Ovary (tissue), 9 donors: ENCODE results near the gene AHCY. TPM values are rescaled to one million over a fixed set of nuclear protein-coding genes. Genes with fewer than 3 reads are reported as not detected.

ENCODE experiments used
- DNase-seq, 5 donors: peaks; one replicate each; pipeline ENCODE4 v3.0.0-alpha.2; 2019 to 2020
- H3K27ac ChIP-seq, 2 donors: fragments of 200-600 bp; one replicate each; pipeline versions ENCODE4 v1.5.1 to v1.8.0; 2019 to 2022
- H3K27me3 ChIP-seq: fragments of 200-600 bp; one replicate; pipeline ENCODE4 v1.8.0; 2022
- H3K36me3 ChIP-seq: fragments of 200-600 bp; sonication (generic); one replicate; pipeline ENCODE4 v1.5.1; 2019
- H3K4me1 ChIP-seq: one replicate; pipeline ENCODE4 v1.8.1; 2013; ENCODE audit warnings: mild to moderate bottlenecking, moderate library complexity; ENCODE audit not compliant: insufficient read depth
- H3K4me3 ChIP-seq: fragments of 200-600 bp; sonication (generic); one replicate; pipeline ENCODE4 v1.5.1; 2017
- H3K9me3 ChIP-seq, 2 donors: fragments of 200-600 bp in 1 of 2; sonication (generic) in 1 of 2; one replicate each; pipeline versions ENCODE4 v1.5.1 to v1.8.1; 2013 to 2019; ENCODE audit warnings: mild to moderate bottlenecking in 1 of 2, moderate library complexity in 1 of 2
- CTCF ChIP-seq, 3 donors: fragments of 450-650 bp in 2 of 3; fragments of 200-600 bp in 1 of 3; IDR thresholded peaks; one replicate each; pipeline versions ENCODE4 v1.5.1 to v1.8.0; 2016 to 2022; ENCODE audit warnings: antibody characterized with exemption in 3 of 3, mild to moderate bottlenecking in 1 of 3
- EP300 ChIP-seq: sonication (generic); formaldehyde crosslinking; IDR thresholded peaks from one replicate; pipeline ENCODE4 v1.6.1; 2017; ENCODE audit warnings: antibody characterized with exemption
- POLR2A ChIP-seq: fragments of 450-650 bp; IDR thresholded peaks from one replicate; pipeline ENCODE4 v1.6.1; 2017; ENCODE audit warnings: antibody characterized with exemption, mild to moderate bottlenecking, moderate library complexity
- WGBS, 3 donors: extraction: QIAGEN DNeasy Blood & Tissue Kit in 1 of 3; methylation state at CpG; one replicate each; pipeline versions ENCODE4 v1.1.5 to v1.1.7; 2013 to 2017; 5-methylcytosine and 5-hydroxymethylcytosine counted together
- intact Hi-C, 4 donors: fragments of 100-400 bp; cut with DNase I; formaldehyde crosslinking; loops; one replicate each; pipeline versions ENCODE4 v1.11.0 to v1.15.1; 2022 to 2023
- polyA plus RNA-seq, 2 donors: library from polyadenylated mRNA; stranded (reverse); fragments of 200-250 nt in 1 of 2; fragments of 350-450 nt in 1 of 2; fragmentation: Illumina TruSeq in 1 of 2; extraction: RNeasy Lipid Tissue Mini Kit (QIAGEN cat#74804) in 1 of 2; gene quantifications; one replicate each; pipeline ENCODE4 v1.2.3, GENCODE V29; 2013 to 2014
- total RNA-seq, 7 donors: library from RNA; depleted of rRNA in 2 of 7; stranded (reverse); fragments of >200 nt in 2 of 7; fragmentation: NEBNext Ultra II Directional in 3 of 7; extraction: Animal tissue kit (Norgen Biotek cat#: 25700) in 3 of 7; gene quantifications; one replicate each; pipeline versions ENCODE4 v1.1.0 to v1.2.4, GENCODE V29; 2016 to 2023
- donor health status: DM: no; HTN: no; CAD: no; lungs with moderate emphysema.
- donor health status: DM: no; HTN: no; CAD: no.
- donor health status: Bipolar disorder and iron deficiency.
- donor health status: DM: yes; HTN: yes; CAD: no.
- donor health status: DM: no; HTN: no; CAD: no.
- donor health status: DM: yes; HTN: yes; CAD: no.

The AHCY gene
- total and polyA plus RNA-seq, 9 donors, result 97.7 to 190 (median 139) TPM

GRCh38 chr20:34316196-34316814, 13.2 kb upstream of the AHCY start:
- intact Hi-C loops, result loop anchor here in 3 of 4 donors (5.0 to 10.0 kb wide), 6 partner anchors 122 to 461 kb away; partner anchors contain the start of gene TP53INP2 (in 1 of the 3)
- TF ChIP-seq CTCF (IDR thresholded peaks at IDR 0.05), result no peak
- no peak for TF ChIP-seq EP300
- no peak for TF ChIP-seq POLR2A
- no peak for DNase-seq
- 91 to 95% (median 92%) methylated on average over 6 of the region's 6 CpGs for WGBS, 3 donors
- Histone ChIP-seq H3K27me3 (no peaks in the 10 kb centered on the region), H3K27ac (no peak overlapping the region), H3K9me3 (no peaks in the 10 kb centered on the region), H3K4me3 (no peak overlapping the region), H3K36me3 (no peaks in the 10 kb centered on the region), H3K4me1 (no peaks in the 10 kb centered on the region)

- WGBS, 3 donors, result 86 to 88% (median 88%) methylated on average over 3 of the region's 3 CpGs
- no peak for DNase-seq
Observed at GRCh38 chr20:34315236-34315635, 12.1 kb upstream of the AHCY start.

GRCh38 chr20:34312544-34313217, 9.5 kb upstream of the AHCY start:
- no peaks in the 10 kb centered on the region for H3K9me3 ChIP-seq
- intact Hi-C loops, result loop anchor here in 3 of 4 donors (5.0 to 10.0 kb wide), 8 partner anchors 118 to 462 kb away; partner anchors contain the start of gene TP53INP2 (in 1 of the 3)
- H3K36me3 ChIP-seq, result no peaks in the 10 kb centered on the region
- H3K27me3 ChIP-seq, result no peaks in the 10 kb centered on the region
- TF ChIP-seq CTCF (IDR thresholded peaks at IDR 0.05) (peak; percentile 95 to 97 (median 96)), POLR2A (no peak)
- no peak overlapping the region for H3K27ac ChIP-seq
- H3K4me3 ChIP-seq, result no peak overlapping the region
- 7 to 13% (median 7%) methylated on average over 13 to 14 of the region's 14 CpGs for WGBS, 3 donors
- H3K4me1 ChIP-seq, result no peaks in the 10 kb centered on the region
- DNase-seq, result peak; percentile 81 to 89 (median 84)

More at GRCh38 chr20:34315236-34315635, 12.1 kb upstream of the AHCY start:
- TF ChIP-seq POLR2A (no peak), CTCF (IDR thresholded peaks at IDR 0.05) (no peak), EP300 (no peak)
- no peaks in the 10 kb centered on the region for H3K4me1 ChIP-seq
- H3K27me3 ChIP-seq, result no peaks in the 10 kb centered on the region
- no peak overlapping the region for H3K27ac ChIP-seq
- no peaks in the 10 kb centered on the region for H3K36me3 ChIP-seq
- no peaks in the 10 kb centered on the region for H3K9me3 ChIP-seq
- intact Hi-C loops, result loop anchor here in 3 of 4 donors (5.0 to 10.0 kb wide), 6 partner anchors 120 to 462 kb away; partner anchors contain the start of gene TP53INP2 (in 1 of the 3)
- no peak overlapping the region for H3K4me3 ChIP-seq

- H3K36me3 ChIP-seq, result no peaks in the 10 kb centered on the region
- no peaks in the 10 kb centered on the region for H3K27me3 ChIP-seq
- no peaks in the 10 kb centered on the region for H3K4me1 ChIP-seq
- 16 to 22% (median 20%) methylated on average over 11 of the region's 11 CpGs for WGBS, 3 donors
- TF ChIP-seq POLR2A (no peak), CTCF (IDR thresholded peaks at IDR 0.05) (no peak), EP300 (no peak)
- peak overlapping the region; percentile 5 to 24 for H3K27ac ChIP-seq
- no peak overlapping the region for H3K4me3 ChIP-seq
- no peaks in the 10 kb centered on the region for H3K9me3 ChIP-seq
- intact Hi-C loops, result loop anchor here in 3 of 4 donors (5.0 to 10.0 kb wide), 8 partner anchors 117 to 463 kb away; partner anchors contain the start of gene TP53INP2 (in 1 of the 3)
- DNase-seq, result peak in 2 of 5 donors; percentile 38 to 53
Observed at GRCh38 chr20:34312024-34312460, 8.9 kb upstream of the AHCY start.
